ENCODE results near the gene VAV3. TPM values are rescaled to one million over a fixed set of nuclear protein-coding genes. Genes with fewer than 3 reads are reported as not detected.

The VAV3 gene
- total and polyA plus RNA-seq, 10 of the 15 experiments (the other 5 are each of a cell fraction or from before 2014, with no cell fraction given) = 0.84 to 5.5 (median 3.4) TPM

DNA sequence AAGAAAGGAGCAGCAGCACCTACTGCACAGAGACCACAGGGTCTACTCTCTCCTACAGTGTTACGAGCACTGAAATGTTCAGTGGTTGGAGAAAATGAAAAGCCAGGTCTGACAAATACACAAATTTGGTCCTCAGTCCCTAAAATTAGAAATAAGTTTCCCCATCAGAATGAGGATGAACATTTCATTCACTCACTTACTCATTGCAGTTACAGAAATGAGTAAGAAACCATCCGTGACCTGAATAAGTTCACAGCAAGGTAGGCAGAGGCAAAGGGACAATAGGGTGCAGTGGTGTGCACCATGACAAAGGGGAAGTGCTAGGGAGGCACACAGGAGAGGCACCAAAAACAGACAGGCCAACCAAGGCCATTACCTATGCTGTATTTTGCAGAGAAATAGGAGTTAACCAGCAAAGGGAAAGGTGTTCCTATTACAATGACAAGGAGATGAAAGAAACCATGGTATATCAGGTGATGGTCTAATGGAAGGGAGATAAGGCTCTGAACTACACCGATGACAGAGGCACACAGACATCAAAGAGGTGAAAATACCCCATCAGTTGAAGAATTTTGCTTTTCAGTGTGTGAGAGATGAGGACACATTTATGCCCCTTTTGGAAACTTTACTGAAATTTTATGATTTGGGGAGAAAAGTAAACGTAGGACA lies 29.4 kb downstream of the VAV3 start:
- CTCF ChIA-PET = interaction anchor here (3.0 kb wide), 1 partner anchor 14 kb away, joined by 10 read pairs; no protein-coding TSS in a partner anchor
- POLR2A ChIA-PET = no interaction called here
- Histone ChIP-seq H3K9me3 (replicated peaks; ENCODE audit: control insufficient read depth, insufficient read depth, low read length) (no peaks in the 10 kb centered on the region; the same call in 2 of the 3 replicates), H3K4me3 (0 out of 2 replicates have a peak overlapping the region, but pooled peaks have one; percentile 38), H3K27me3 (replicated peaks in 1 of 2; ENCODE audit: control insufficient read depth in 2 of 2, insufficient read depth in 2 of 2, low read length in 1 of 2) (no peaks in the 10 kb centered on the region), H3K79me2 (ENCODE audit: control insufficient read depth, insufficient read depth, low read length) (no peaks in the 10 kb centered on the region; the same call in 1 of the 2 replicates), H3K4me2 (ENCODE audit: control insufficient read depth, insufficient read depth) (peak overlapping the region; percentile 91), H3K9ac (ENCODE audit: control insufficient read depth, insufficient read depth, low read length) (peak overlapping the region; percentile 51), H4K20me1 (ENCODE audit: control insufficient read depth, insufficient read depth) (no peaks in the 10 kb centered on the region), H3K36me3 (ENCODE audit: control insufficient read depth in 2 of 2, insufficient read depth in 2 of 2, low read length in 1 of 2) (no peaks in the 10 kb centered on the region), H3K4me1 (ENCODE audit: control insufficient read depth, insufficient read depth, low read length) (peaks cover 35% of the 10 kb centered on the region), H3K27ac (ENCODE audit: control insufficient read depth, insufficient read depth) (peak overlapping the region; percentile 77), H2AFZ (ENCODE audit: control insufficient read depth, low read depth, low read length) (no peak overlapping the region; the same call in 1 of the 2 replicates)
- ATAC-seq = peak; percentile 91
- 1% methylated on average over 4 of the region's 4 CpGs for WGBS (ENCODE audit: insufficient coverage, insufficient replicate concordance, low lambda C conversion rate, missing lambda C conversion rate)
- DNase-seq (ENCODE audit: low read depth, low spot score) = peak; percentile 92
- FAIRE-seq = peak; percentile 72
- RAD21 ChIA-PET (ENCODE audit: unreplicated experiment) = interaction anchor here (1.5 to 2.9 kb wide), 3 partner anchors 9 to 35 kb away, joined by 3 to 15 read pairs (median 4); partner anchors contain the start of gene VAV3
- BruUV-seq (replicated peaks) = no TSS peak
- intact Hi-C loops (cut with micrococcal nuclease; ENCODE audit: unreplicated experiment) (loop anchor here (1.0 to 2.0 kb wide), 5 partner anchors 14 to 149 kb away; no protein-coding TSS in a partner anchor), in situ Hi-C loops (cut with MboI) (no loop called here)
- SMC1A ChIA-PET (ENCODE audit: uncharacterized antibody, unreplicated experiment) = no interaction called here
- TF ChIP-seq ZNF217 (IDR thresholded peaks at IDR 0.05) (peak; percentile 93), ETV6 (conservative IDR thresholded peaks at IDR 0.05 in 1 of 2, IDR thresholded peaks at IDR 0.05 in 1 of 2; ENCODE audit: borderline replicate concordance in 1 of 2, low read depth in 1 of 2) (peak in 1 of 2 experiments; percentile 91; a peak in 2 of 4 replicates), NBN (IDR thresholded peaks at IDR 0.05) (peak; percentile 94), SIX5 (IDR thresholded peaks at IDR 0.05; ENCODE audit: low read depth, low read length, severe bottlenecking) (no peak), MYC (IDR thresholded peaks at IDR 0.05; ENCODE audit: insufficient read depth, insufficient read length, insufficient replicate concordance, low read length, severe bottlenecking) (no peak), ASH2L (IDR thresholded peaks at IDR 0.05; ENCODE audit: borderline replicate concordance, low read depth) (no peak), HDGF (IDR thresholded peaks at IDR 0.05) (peak; percentile 78; the same call in 1 of the 2 replicates), FOXM1 (IDR thresholded peaks at IDR 0.05; ENCODE audit: low read depth, low read length) (peak; percentile 99), YBX1 (IDR thresholded peaks at IDR 0.05) (no peak), BMI1 (IDR thresholded peaks at IDR 0.05; ENCODE audit: borderline replicate concordance) (peak; percentile 87), TBL1XR1 (IDR thresholded peaks at IDR 0.05; ENCODE audit: low read depth, low read length) (peak; percentile 99), NR2C2 (IDR thresholded peaks at IDR 0.05; ENCODE audit: borderline replicate concordance, control insufficient read depth, insufficient read length, low read depth) (no peak), MTA2 (IDR thresholded peaks at IDR 0.05; ENCODE audit: low read depth) (peak; percentile 97), NFIC (IDR thresholded peaks at IDR 0.05; ENCODE audit: low read depth, low read length) (peak; percentile 99), MYB (IDR thresholded peaks at IDR 0.05; ENCODE audit: borderline replicate concordance, low read depth, low read length) (no peak), GABPA (IDR thresholded peaks at IDR 0.05; ENCODE audit: low read depth) (peak; percentile 71), TCF7 (IDR thresholded peaks at IDR 0.05; ENCODE audit: borderline replicate concordance) (peak; percentile 86), RUNX3 (IDR thresholded peaks at IDR 0.05; ENCODE audit: low read length) (peak; percentile 97)
- TF ChIP-seq, protein P1, sequence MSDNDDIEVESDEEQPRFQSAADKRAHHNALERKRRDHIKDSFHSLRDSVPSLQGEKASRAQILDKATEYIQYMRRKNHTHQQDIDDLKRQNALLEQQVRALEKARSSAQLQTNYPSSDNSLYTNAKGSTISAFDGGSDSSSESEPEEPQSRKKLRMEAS (IDR thresholded peaks at IDR 0.05; ENCODE audit: low read depth, low read length) = 0 out of 2 replicates have a peak, but pooled peaks have one; percentile 16
- TF ChIP-seq, protein P2, sequence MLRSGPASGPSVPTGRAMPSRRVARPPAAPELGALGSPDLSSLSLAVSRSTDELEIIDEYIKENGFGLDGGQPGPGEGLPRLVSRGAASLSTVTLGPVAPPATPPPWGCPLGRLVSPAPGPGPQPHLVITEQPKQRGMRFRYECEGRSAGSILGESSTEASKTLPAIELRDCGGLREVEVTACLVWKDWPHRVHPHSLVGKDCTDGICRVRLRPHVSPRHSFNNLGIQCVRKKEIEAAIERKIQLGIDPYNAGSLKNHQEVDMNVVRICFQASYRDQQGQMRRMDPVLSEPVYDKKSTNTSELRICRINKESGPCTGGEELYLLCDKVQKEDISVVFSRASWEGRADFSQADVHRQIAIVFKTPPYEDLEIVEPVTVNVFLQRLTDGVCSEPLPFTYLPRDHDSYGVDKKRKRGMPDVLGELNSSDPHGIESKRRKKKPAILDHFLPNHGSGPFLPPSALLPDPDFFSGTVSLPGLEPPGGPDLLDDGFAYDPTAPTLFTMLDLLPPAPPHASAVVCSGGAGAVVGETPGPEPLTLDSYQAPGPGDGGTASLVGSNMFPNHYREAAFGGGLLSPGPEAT (IDR thresholded peaks at IDR 0.05; ENCODE audit: low read depth) = peak; percentile 88
- TF ChIP-seq, protein P3, sequence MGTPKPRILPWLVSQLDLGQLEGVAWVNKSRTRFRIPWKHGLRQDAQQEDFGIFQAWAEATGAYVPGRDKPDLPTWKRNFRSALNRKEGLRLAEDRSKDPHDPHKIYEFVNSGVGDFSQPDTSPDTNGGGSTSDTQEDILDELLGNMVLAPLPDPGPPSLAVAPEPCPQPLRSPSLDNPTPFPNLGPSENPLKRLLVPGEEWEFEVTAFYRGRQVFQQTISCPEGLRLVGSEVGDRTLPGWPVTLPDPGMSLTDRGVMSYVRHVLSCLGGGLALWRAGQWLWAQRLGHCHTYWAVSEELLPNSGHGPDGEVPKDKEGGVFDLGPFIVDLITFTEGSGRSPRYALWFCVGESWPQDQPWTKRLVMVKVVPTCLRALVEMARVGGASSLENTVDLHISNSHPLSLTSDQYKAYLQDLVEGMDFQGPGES (IDR thresholded peaks at IDR 0.05) = no peak

Measured in GM12878 (cell line).